ENCODE measurements around the gene SP6. TPM values are rescaled to one million over a fixed set of nuclear protein-coding genes. Genes with fewer than 3 reads are reported as not detected.

SP6 gene
- total and polyA plus RNA-seq, 2 of the 4 experiments (the other 2 are of a cell fraction): under 0.01 to 0.31 TPM

DNA sequence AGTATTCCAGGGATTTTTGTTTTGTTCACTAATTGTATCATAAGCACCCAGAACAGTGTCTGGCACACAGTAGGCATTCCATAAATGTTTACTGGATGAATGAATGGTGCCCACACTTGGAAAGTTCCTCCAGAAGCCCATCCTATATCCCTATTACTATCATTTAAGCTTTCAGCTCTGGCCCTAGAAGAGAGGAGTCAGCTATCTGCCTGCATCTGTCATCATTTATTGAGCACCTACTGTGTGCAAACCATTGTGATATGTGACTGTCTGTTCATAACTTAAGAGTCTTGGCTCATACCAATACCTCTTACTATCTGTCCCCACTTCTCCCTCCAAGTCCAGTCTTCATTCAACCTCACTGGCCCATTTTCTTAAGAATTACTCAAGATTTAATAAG, 20.1 kb upstream of the SP6 start:
- H2BK15ac ChIP-seq (ENCODE audit: low read depth, low read length): no peak overlapping the region
- no peak overlapping the region for H3K23ac ChIP-seq (ENCODE audit: low read depth, low read length)
- H3K4ac ChIP-seq (ENCODE audit: low read depth, low read length): no peak overlapping the region
- H3K9me3 ChIP-seq (ENCODE audit: control insufficient read depth, insufficient read depth, low read length): no peaks in the 10 kb centered on the region
- no peak overlapping the region for H3K4me2 ChIP-seq (ENCODE audit: low read depth, low read length)
- TF ChIP-seq BHLHE40 (IDR thresholded peaks at IDR 0.05; ENCODE audit: low read depth, low read length) (no peak), CTCF (conservative IDR thresholded peaks at IDR 0.05; ENCODE audit: low read depth, low read length) (no peak), MAZ (IDR thresholded peaks at IDR 0.05; ENCODE audit: borderline replicate concordance, low read depth, low read length) (no peak), USF2 (IDR thresholded peaks at IDR 0.05; ENCODE audit: low read depth, low read length) (no peak), MXI1 (IDR thresholded peaks at IDR 0.05; ENCODE audit: borderline replicate concordance, low read depth, low read length) (no peak), SMC3 (IDR thresholded peaks at IDR 0.05; ENCODE audit: low read depth, low read length) (no peak), MAFK (IDR thresholded peaks at IDR 0.05; ENCODE audit: low read depth, low read length) (no peak), CEBPB (IDR thresholded peaks at IDR 0.05; ENCODE audit: low read depth, low read length) (no peak), FOS (IDR thresholded peaks at IDR 0.05; ENCODE audit: low read depth, low read length) (no peak), POLR2A (IDR thresholded peaks at IDR 0.05; ENCODE audit: low read depth, low read length) (no peak), NFE2L2 (IDR thresholded peaks at IDR 0.05; ENCODE audit: low read depth, low read length) (no peak), RAD21 (IDR thresholded peaks at IDR 0.05; ENCODE audit: low read length) (no peak), CHD1 (IDR thresholded peaks at IDR 0.05; ENCODE audit: low read depth, low read length) (no peak), RFX5 (IDR thresholded peaks at IDR 0.05; ENCODE audit: low read depth, low read length) (no peak), RCOR1 (IDR thresholded peaks at IDR 0.05; ENCODE audit: insufficient replicate concordance, low read length) (no peak)
- TF ChIP-seq, protein P1, sequence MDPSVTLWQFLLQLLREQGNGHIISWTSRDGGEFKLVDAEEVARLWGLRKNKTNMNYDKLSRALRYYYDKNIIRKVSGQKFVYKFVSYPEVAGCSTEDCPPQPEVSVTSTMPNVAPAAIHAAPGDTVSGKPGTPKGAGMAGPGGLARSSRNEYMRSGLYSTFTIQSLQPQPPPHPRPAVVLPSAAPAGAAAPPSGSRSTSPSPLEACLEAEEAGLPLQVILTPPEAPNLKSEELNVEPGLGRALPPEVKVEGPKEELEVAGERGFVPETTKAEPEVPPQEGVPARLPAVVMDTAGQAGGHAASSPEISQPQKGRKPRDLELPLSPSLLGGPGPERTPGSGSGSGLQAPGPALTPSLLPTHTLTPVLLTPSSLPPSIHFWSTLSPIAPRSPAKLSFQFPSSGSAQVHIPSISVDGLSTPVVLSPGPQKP (IDR thresholded peaks at IDR 0.05; ENCODE audit: borderline replicate concordance, low read depth, low read length): no peak
- no peak overlapping the region for H2AFZ ChIP-seq (replicated peaks; ENCODE audit: low read length, poor library complexity)
- no peak overlapping the region for H3K56ac ChIP-seq (ENCODE audit: extremely low read depth, insufficient read depth, low read length)
- H3K79me1 ChIP-seq (ENCODE audit: low read depth in 1 of 2, low read length in 2 of 2): no peaks in the 10 kb centered on the region
- H4K5ac ChIP-seq (ENCODE audit: low read depth, low read length): no peak overlapping the region
- H2BK5ac ChIP-seq (ENCODE audit: low read depth, low read length, poor library complexity, severe bottlenecking): no peak overlapping the region
- dilution Hi-C loops (cut with HindIII; ENCODE audit: low sequenced_read_pairs, unreplicated experiment): no loop called here
- H2BK20ac ChIP-seq (ENCODE audit: low read depth, low read length): no peak overlapping the region
- intact Hi-C loops (cut with micrococcal nuclease): no loop called here
- no peak overlapping the region for H3K4me3 ChIP-seq (ENCODE audit: insufficient read depth, low read depth, low read length)
- H3K4me1 ChIP-seq (ENCODE audit: control insufficient read depth, insufficient read depth, low read length): peaks cover 10% of the 10 kb centered on the region
- H4K20me1 ChIP-seq (ENCODE audit: insufficient read depth, low read length): no peaks in the 10 kb centered on the region
- H2BK120ac ChIP-seq (ENCODE audit: low read depth, low read length): no peak overlapping the region
- H3K14ac ChIP-seq (replicated peaks; ENCODE audit: low read depth, low read length): no peak overlapping the region
- ATAC-seq (ENCODE audit: low read depth) (no peak), DNase-seq (no peak)
- H3K27me3 ChIP-seq (ENCODE audit: control insufficient read depth, insufficient read depth, low read length): peaks cover 57% of the 10 kb centered on the region
- POLR2A ChIA-PET (ENCODE audit: unreplicated experiment): no interaction called here
- no peak overlapping the region for H3K18ac ChIP-seq (ENCODE audit: low read depth, low read length)
- no peak overlapping the region for H4K8ac ChIP-seq (ENCODE audit: low read depth in 2 of 2, low read length in 2 of 2)
- no peak overlapping the region for H3K27ac ChIP-seq (ENCODE audit: insufficient read depth, low read length)
- no peak overlapping the region for H3K9ac ChIP-seq (ENCODE audit: low read depth, low read length)
- no peaks in the 10 kb centered on the region for H3K9me1 ChIP-seq (ENCODE audit: insufficient read depth, low read length)
- H2AK5ac ChIP-seq (ENCODE audit: low read depth, low read length): no peak overlapping the region
- BruUV-seq (replicated peaks): no TSS peak
- no peak overlapping the region for H2AK9ac ChIP-seq (replicated peaks; ENCODE audit: low read depth, low read length, poor library complexity)
- H3K36me3 ChIP-seq (ENCODE audit: control insufficient read depth, insufficient read depth, low read length): no peaks in the 10 kb centered on the region
- CTCF ChIA-PET: no interaction called here
- H4K91ac ChIP-seq (ENCODE audit: insufficient read depth, low read depth, low read length): no peak overlapping the region
- in situ Hi-C loops (cut with MboI; ENCODE audit: low sequenced_read_pairs): no loop called here
